ENCODE measurements around the gene EPHB2.

DNA sequence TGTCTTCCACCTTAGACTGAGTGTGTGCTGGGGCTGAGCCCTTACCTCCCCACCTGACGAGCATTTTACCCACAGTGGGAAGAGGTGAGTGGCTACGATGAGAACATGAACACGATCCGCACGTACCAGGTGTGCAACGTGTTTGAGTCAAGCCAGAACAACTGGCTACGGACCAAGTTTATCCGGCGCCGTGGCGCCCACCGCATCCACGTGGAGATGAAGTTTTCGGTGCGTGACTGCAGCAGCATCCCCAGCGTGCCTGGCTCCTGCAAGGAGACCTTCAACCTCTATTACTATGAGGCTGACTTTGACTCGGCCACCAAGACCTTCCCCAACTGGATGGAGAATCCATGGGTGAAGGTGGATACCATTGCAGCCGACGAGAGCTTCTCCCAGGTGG is 73.7 kb downstream of the EPHB2 start:
- TF ChIP-seq POLR2AphosphoS5 (IDR thresholded peaks at IDR 0.05; ENCODE audit: low read depth, low read length) (no peak), HDAC2 (IDR thresholded peaks at IDR 0.05; ENCODE audit: borderline replicate concordance in 1 of 2, low read depth in 2 of 2, low read length in 2 of 2) (no peak), POLR2A (IDR thresholded peaks at IDR 0.05; ENCODE audit: control extremely low read depth in 1 of 2, low read depth in 2 of 2, low read length in 2 of 2) (no peak), EP300 (IDR thresholded peaks at IDR 0.05; ENCODE audit: borderline replicate concordance in 1 of 2, low read depth in 2 of 2, low read length in 2 of 2) (no peak), RAD21 (IDR thresholded peaks at IDR 0.05 in 1 of 2, conservative IDR thresholded peaks at IDR 0.05 in 1 of 2; ENCODE audit: low read depth in 2 of 2, low read length in 2 of 2) (no peak), SUZ12 (IDR thresholded peaks at IDR 0.05; ENCODE audit: low read length) (no peak), JUN (IDR thresholded peaks at IDR 0.05; ENCODE audit: low read depth, low read length) (no peak), EGR1 (IDR thresholded peaks at IDR 0.05; ENCODE audit: borderline replicate concordance, low read depth, low read length) (no peak)
- TF ChIP-seq, protein P1, sequence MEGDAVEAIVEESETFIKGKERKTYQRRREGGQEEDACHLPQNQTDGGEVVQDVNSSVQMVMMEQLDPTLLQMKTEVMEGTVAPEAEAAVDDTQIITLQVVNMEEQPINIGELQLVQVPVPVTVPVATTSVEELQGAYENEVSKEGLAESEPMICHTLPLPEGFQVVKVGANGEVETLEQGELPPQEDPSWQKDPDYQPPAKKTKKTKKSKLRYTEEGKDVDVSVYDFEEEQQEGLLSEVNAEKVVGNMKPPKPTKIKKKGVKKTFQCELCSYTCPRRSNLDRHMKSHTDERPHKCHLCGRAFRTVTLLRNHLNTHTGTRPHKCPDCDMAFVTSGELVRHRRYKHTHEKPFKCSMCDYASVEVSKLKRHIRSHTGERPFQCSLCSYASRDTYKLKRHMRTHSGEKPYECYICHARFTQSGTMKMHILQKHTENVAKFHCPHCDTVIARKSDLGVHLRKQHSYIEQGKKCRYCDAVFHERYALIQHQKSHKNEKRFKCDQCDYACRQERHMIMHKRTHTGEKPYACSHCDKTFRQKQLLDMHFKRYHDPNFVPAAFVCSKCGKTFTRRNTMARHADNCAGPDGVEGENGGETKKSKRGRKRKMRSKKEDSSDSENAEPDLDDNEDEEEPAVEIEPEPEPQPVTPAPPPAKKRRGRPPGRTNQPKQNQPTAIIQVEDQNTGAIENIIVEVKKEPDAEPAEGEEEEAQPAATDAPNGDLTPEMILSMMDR (IDR thresholded peaks at IDR 0.05; ENCODE audit: control extremely low read depth in 1 of 3, insufficient read depth in 1 of 3, low read depth in 1 of 3, low read length in 3 of 3): no peak
- TF ChIP-seq, protein P2, sequence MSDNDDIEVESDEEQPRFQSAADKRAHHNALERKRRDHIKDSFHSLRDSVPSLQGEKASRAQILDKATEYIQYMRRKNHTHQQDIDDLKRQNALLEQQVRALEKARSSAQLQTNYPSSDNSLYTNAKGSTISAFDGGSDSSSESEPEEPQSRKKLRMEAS (IDR thresholded peaks at IDR 0.05): no peak
